RCC 7860 (cell line): Measurements from ENCODE around the gene NPFFR1.

Source experiments
- DNase-seq: peaks from one replicate; pipeline ENCODE4 v3.0.0-alpha.2; 2015; ENCODE audit warnings: low spot score
- FAIRE-seq: peaks from 2 replicates; lab custom pipeline; 2012; peaks lifted over from hg19 to GRCh38; lab: Jason Lieb, UNC

Gene NPFFR1

GRCh38 chr10:70283445-70284399, at the start of gene NPFFR1:
Gene NPFFR1 (minus strand): TSS chr10:70284004. CDS start chr10:70283676, 328 bp downstream.
- no peak for DNase-seq

GRCh38 chr10:70333268-70333667, 49.5 kb upstream of the NPFFR1 start:
- no peak for FAIRE-seq
- DNase-seq = no peak

More at GRCh38 chr10:70283445-70284399, at the start of gene NPFFR1:
- FAIRE-seq = no peak

- DNase-seq = peak; percentile 98
- peak; percentile 96 for FAIRE-seq
Observed at GRCh38 chr10:70331486-70332268, 47.9 kb upstream of the NPFFR1 start.

GRCh38 chr10:70331160-70331485, 47.3 kb upstream of the NPFFR1 start:
- no peak for DNase-seq
- no peak for FAIRE-seq

GRCh38 chr10:70330671-70331070, 46.9 kb upstream of the NPFFR1 start:
- no peak for FAIRE-seq
- no peak for DNase-seq

GRCh38 chr10:70328967-70329366, 45.2 kb upstream of the NPFFR1 start:
- no peak for FAIRE-seq
- DNase-seq = peak; percentile 59

- FAIRE-seq = no peak
- no peak for DNase-seq
Observed at GRCh38 chr10:70328018-70328417, 44.2 kb upstream of the NPFFR1 start.

GRCh38 chr10:70324951-70325781, 41.4 kb upstream of the NPFFR1 start:
- DNase-seq = no peak
- FAIRE-seq = no peak

GRCh38 chr10:70324339-70324861, 40.6 kb upstream of the NPFFR1 start:
- DNase-seq (no peak), FAIRE-seq (no peak)

- no peak for FAIRE-seq
- no peak for DNase-seq
Observed at GRCh38 chr10:70323697-70324338, 40.0 kb upstream of the NPFFR1 start.

GRCh38 chr10:70323138-70323696, 39.4 kb upstream of the NPFFR1 start:
- DNase-seq = no peak
- FAIRE-seq = no peak

GRCh38 chr10:70321897-70322890, 38.4 kb upstream of the NPFFR1 start:
- FAIRE-seq (no peak), DNase-seq (no peak)

GRCh38 chr10:70321233-70321632, 37.4 kb upstream of the NPFFR1 start:
- FAIRE-seq = no peak
- DNase-seq = no peak

- no peak for FAIRE-seq
- no peak for DNase-seq
Observed at GRCh38 chr10:70320751-70321150, 36.9 kb upstream of the NPFFR1 start.

- DNase-seq (no peak), FAIRE-seq (no peak)
Observed at GRCh38 chr10:70319824-70320223, 36.0 kb upstream of the NPFFR1 start.

- DNase-seq (no peak), FAIRE-seq (no peak)
Observed at GRCh38 chr10:70319183-70319582, 35.4 kb upstream of the NPFFR1 start.

GRCh38 chr10:70317943-70318318, 34.1 kb upstream of the NPFFR1 start:
- DNase-seq (no peak), FAIRE-seq (no peak)

GRCh38 chr10:70317272-70317942, 33.6 kb upstream of the NPFFR1 start:
- FAIRE-seq = no peak
- no peak for DNase-seq
